IPS DF 4.7 (cell line): ENCODE results near the gene L3MBTL4.

Experiments
- DNase-seq: peaks from one replicate; pipeline ENCODE4 v3.0.0-alpha.2; 2013; ENCODE audit warnings: low spot score; ENCODE audit errors: extremely low read depth

Gene L3MBTL4

GRCh38 chr18:5964996-5965395 lies 449.7 kb downstream of the L3MBTL4 start:
- DNase-seq, result no peak

DNA sequence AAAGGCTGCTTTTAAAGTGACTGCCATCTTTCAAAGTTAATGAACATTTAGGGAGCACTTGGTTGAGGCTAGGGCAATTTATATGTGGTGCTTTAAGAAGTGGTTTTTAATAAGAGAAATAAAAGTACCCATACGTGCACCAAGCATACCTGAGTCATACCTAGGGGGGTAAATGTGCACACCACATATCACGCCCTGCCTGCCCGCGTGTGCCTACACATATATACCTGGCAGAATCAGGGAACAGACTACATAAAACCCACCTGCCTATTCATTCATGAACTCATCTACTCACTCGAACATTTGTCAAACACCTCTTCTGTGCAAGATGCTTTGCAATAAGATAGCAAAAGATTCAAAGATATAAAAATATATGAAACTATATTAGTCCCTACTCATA lies 450.1 kb downstream of the L3MBTL4 start:
- no peak for DNase-seq

GRCh38 chr18:5964108-5964507 lies 450.6 kb downstream of the L3MBTL4 start:
- DNase-seq, result no peak

DNA sequence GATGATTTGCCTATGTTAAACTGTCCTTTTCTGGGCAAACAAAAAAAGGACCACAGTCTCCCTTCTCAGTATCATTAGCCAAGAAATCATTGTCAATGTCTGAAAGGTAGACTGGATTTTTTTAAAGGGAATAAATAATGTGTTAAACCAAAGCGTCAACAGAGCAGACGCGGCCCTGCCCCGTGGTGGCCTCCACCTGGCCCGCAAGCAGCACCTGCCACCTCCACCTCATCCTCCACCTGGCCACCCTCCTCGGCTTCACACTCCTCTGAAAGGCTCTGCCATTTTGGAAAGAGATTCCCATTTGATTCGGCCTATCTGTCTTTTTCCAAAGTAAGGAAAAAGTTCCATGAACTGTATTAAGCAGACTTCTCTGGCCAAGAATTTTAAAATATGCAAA lies 451.4 kb downstream of the L3MBTL4 start:
- DNase-seq, result no peak

- no peak for DNase-seq
These were observed 452.3 kb downstream of the L3MBTL4 start for GRCh38 chr18:5962362-5962761.

DNA sequence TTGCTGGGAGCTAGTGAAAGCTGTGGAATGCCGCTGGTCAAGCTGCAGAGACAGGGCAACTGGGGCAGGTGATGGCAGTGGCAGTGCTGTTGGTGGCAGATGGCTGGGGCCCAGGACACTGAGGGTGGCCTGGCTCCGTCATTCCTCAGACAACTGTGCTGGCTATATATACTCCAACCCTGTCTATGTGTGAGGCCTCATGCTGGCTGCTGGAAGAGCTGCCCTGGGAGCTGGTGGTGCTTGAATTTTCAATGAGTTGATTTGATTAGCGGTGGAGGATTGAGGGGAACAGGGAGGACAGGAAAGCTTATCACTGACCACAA lies 452.9 kb downstream of the L3MBTL4 start:
- DNase-seq, result no peak

GRCh38 chr18:5961097-5961827 lies 453.4 kb downstream of the L3MBTL4 start:
- DNase-seq, result no peak

GRCh38 chr18:5958822-5959221 lies 455.9 kb downstream of the L3MBTL4 start:
- no peak for DNase-seq

- DNase-seq, result no peak
These were observed 458.9 kb downstream of the L3MBTL4 start for GRCh38 chr18:5955861-5956260.

DNA sequence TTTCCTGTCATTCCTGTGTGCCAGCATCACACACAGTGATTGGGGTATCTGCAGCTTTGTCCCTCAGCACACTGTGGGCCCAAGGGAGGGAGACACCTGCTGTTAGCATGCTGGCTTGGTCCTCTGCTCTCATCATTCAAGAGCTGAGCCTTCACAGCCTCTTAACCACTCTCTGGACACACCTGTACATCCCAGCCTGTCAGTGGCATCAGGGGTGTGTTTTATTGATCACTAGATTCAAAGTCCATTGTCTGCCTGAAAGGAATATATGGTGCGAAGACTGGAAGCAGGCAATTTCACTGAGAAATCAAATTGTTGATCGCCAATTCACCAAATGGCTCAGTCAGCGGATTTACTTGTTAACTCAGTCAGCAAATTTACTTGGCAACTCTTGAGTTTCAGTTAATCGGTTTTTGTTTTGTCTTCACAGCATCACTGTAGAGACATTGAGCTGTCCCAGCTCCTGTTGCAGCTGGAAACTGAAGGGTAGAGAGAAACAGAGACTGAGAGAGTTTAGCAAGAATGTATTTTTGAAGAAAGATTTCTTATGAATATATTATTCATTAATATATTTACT lies 463.1 kb downstream of the L3MBTL4 start:
- DNase-seq, result no peak

- no peak for DNase-seq
These were observed 465.9 kb downstream of the L3MBTL4 start for GRCh38 chr18:5948781-5949180.

DNA sequence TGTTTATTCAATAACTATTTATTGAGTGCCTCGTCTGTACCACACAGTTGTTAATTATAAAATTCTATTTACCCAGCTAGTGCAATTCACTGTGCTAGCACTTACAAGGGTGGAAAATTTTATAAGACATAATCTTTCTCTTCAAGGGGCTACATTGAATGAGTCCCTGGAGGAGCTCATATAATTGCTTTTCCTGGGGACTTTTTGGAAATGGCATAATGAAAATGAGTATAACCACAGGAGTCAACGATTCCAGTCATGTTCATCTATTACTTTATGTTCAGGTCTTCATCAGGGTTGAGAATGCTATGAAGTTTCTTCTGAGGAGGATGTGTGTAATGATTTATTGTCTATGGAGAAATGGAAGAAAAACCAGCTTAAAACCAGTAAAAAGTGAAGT lies 466.5 kb downstream of the L3MBTL4 start:
- no peak for DNase-seq

- no peak for DNase-seq
These were observed 470.3 kb downstream of the L3MBTL4 start for GRCh38 chr18:5944448-5944847.

DNA sequence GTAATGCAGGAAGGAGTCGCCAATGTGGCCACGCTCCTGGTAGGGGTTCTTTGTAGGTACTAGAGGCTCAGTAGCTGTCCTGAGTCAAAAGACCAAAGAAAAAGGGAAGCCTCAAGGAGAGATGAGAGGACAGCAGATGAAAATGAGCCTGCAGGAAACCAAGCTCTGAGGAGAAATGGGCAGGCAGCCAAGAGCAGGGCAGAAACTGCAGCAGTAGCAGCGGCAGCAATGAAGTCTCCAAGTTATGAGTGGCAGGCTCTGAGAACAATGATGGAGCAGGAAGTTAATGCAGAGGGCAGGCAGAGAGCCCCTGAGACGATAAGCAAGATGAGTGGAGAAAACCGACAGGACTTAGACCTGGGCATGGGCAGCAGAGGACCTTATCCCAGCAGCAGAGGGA lies 471.2 kb downstream of the L3MBTL4 start:
- DNase-seq, result no peak

DNA sequence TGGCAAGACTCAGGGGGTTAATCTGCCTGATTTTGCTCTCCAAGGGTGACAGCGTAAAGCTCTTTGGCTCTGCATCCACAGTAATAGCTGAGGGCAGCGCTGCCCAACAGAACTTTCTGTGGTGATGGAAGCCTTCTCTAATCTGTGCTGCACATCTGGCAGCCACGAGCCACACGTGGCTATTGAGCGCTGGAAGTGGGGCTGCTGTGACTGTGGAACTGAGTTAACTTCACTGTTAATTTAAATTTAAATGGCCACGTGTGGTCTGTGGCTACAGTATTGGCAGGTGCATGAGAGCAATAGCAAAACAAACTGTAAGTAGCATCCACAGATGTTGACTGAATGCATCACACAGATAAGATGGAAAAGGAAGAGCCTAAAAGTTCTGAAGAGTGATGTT lies 472.1 kb downstream of the L3MBTL4 start:
- no peak for DNase-seq

DNA sequence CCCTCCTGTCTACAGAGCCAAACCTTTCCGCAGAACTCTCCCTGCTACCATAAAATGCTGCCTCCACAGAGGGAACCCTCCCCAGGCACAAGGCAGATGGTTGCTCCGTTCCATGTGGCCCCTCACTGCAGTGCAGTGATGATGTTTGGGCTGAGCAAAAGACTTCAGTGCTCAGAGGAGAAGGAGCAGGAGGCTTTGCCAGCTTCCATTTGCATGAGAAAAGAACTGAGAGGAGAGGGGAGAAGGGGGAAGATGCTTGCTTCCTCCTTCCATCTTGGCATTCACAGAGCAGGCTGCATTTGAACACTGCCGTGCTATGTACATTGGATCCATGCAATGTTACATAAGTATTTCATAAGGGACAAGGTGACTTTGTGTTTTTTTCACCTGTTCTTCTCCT lies 472.8 kb downstream of the L3MBTL4 start:
- peak; percentile 16 for DNase-seq

- DNase-seq, result no peak
These were observed 474.7 kb downstream of the L3MBTL4 start for GRCh38 chr18:5939801-5940667.

- no peak for DNase-seq
These were observed 476.9 kb downstream of the L3MBTL4 start for GRCh38 chr18:5937795-5938194.

DNA sequence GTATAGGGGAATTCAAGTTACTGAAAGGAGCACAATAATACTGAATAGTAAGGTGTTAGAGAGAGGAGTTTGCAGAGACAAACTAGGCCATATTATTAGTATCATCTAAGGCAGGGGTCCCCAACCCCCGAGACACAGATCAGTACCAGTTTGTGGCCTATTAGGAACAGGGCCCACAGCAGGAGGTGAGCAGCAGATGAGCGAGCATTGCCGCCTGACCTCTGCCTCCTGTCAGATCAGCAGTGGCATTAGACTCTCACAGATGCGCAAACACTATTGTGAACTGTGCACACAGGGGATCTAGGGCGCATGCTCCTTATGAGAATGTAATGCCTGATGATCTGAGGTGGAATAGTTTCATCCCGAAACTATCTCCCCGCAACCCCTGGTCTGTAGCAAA lies 477.6 kb downstream of the L3MBTL4 start:
- DNase-seq, result no peak

GRCh38 chr18:5930789-5931188 lies 483.9 kb downstream of the L3MBTL4 start:
- no peak for DNase-seq

- no peak for DNase-seq
These were observed 496.4 kb downstream of the L3MBTL4 start for GRCh38 chr18:5918205-5918858.

GRCh38 chr18:5914951-5915350 lies 499.8 kb downstream of the L3MBTL4 start:
- no peak for DNase-seq
